ENCODE measurements around the gene PSMB10.
A peak's percentile ranks its signal among the peaks of the same experiment; 100 is the strongest.

PSMB10 gene

GRCh38 chr16:67933805-67934204 lies 2.8 kb downstream of the PSMB10 start:
- TF ChIP-seq CTCF (IDR thresholded peaks at IDR 0.05; ENCODE audit: extremely low read depth, missing control alignments), result no peak
- DNase-seq (ENCODE audit: low spot score), result no peak

GRCh38 chr16:67932462-67932840 lies 4.2 kb downstream of the PSMB10 start:
- TF ChIP-seq CTCF (IDR thresholded peaks at IDR 0.05; ENCODE audit: extremely low read depth, missing control alignments), result no peak

DNA sequence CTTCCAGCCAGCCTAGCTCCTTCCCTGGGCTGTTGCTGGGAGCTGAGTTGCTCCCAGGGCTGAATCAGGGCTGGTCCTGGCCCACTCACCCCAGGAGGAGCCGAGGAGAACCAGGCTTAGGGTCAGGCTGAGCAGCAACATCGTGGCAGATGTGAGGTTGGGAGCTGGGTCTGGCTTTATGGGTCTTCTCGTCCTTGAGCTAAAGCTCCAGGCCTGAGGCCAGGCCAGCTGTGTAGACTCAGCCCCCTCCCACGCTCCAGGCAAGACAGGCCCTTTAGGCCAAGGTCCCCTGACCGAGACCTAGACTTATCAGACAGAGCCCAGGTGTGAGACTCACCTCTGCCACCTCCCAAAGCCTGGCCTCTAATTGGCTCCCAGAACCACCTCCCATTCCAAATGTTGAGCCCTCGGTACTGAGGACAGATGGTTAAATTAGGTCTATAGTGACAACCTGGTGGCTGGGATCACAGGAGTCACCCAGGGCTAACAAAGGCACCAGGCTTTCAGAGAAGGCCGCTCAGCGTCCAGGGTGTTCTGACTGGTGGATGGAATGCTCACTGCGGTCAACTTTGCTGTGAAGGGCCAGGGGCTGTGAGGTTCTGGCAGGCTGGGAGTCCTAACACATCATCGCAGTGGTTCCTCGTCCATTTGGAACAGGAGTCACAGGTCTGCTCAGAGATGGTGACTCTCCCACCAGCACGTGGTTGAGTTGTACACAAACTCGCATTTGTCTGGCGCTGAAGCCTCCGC lies 4.8 kb downstream of the PSMB10 start, which contains the start of gene CTRL:
Gene CTRL, minus strand, starts transcription at position 151 of the 750 bp plus-strand sequence. Its CDS starts 10 bp downstream, at position 141.
- no peak for TF ChIP-seq CTCF (IDR thresholded peaks at IDR 0.05; ENCODE audit: extremely low read depth, missing control alignments)
- no peak for DNase-seq (ENCODE audit: low spot score)

More at GRCh38 chr16:67932462-67932840, 4.2 kb downstream of the PSMB10 start:
- DNase-seq (ENCODE audit: low spot score), result no peak

- no peak for TF ChIP-seq CTCF (IDR thresholded peaks at IDR 0.05; ENCODE audit: extremely low read depth, missing control alignments)
- DNase-seq (ENCODE audit: low spot score), result no peak
Measured at GRCh38 chr16:67930678-67931211, 5.9 kb downstream of the PSMB10 start.

- TF ChIP-seq CTCF (IDR thresholded peaks at IDR 0.05; ENCODE audit: extremely low read depth, missing control alignments), result no peak
- no peak for DNase-seq (ENCODE audit: low spot score)
Measured at GRCh38 chr16:67930191-67930590, 6.5 kb downstream of the PSMB10 start.

- TF ChIP-seq CTCF (IDR thresholded peaks at IDR 0.05; ENCODE audit: extremely low read depth, missing control alignments), result peak; percentile 91
- peak; percentile 79 for DNase-seq (ENCODE audit: low spot score)
Measured at GRCh38 chr16:67928561-67929364, 7.9 kb downstream of the PSMB10 start.

GRCh38 chr16:67928147-67928546 lies 8.5 kb downstream of the PSMB10 start:
- TF ChIP-seq CTCF (IDR thresholded peaks at IDR 0.05; ENCODE audit: extremely low read depth, missing control alignments), result no peak
- DNase-seq (ENCODE audit: low spot score), result no peak

All from GM20000 (cell line).